Lower leg skin (tissue), 4 donors: ENCODE measurements around the gene SLC8A2. TPM values are rescaled to one million over a fixed set of nuclear protein-coding genes. Genes with fewer than 3 reads are reported as not detected.

Experiments
- DNase-seq, 2 donors: peaks; one replicate each; pipeline ENCODE4 v3.0.0-alpha.2; 2019; ENCODE audit warnings: low spot score in 2 of 2
- H3K4me3 ChIP-seq: fragments of 200-600 bp; sonication (generic); 2 replicates; pipeline ENCODE4 v1.5.1; 2017; ENCODE audit warnings: mild to moderate bottlenecking, low read depth; ENCODE audit not compliant: poor library complexity, severe bottlenecking
- POLR2A ChIP-seq, 2 donors: fragments of 450-650 bp; IDR thresholded peaks; one replicate each; pipeline ENCODE4 v1.6.1; 2016 to 2017; ENCODE audit warnings: antibody characterized with exemption in 2 of 2, mild to moderate bottlenecking in 1 of 2, moderate library complexity in 1 of 2
- WGBS, 2 donors: methylation state at CpG; one replicate each; pipeline ENCODE4 v1.1.5; 2018; 5-methylcytosine and 5-hydroxymethylcytosine counted together
- intact Hi-C: fragments of 100-400 bp; cut with DNase I; formaldehyde crosslinking; loops from one replicate; pipeline ENCODE4 v1.15.0; 2023; ENCODE audit warnings: low total_unique reads
- total RNA-seq, 4 donors: library from RNA; depleted of rRNA; stranded (reverse); fragments of >200 nt; gene quantifications; one replicate each; pipeline ENCODE4 v1.1.0, GENCODE V29; 2016
- TF ChIP-seq, protein P1 (sequence below), 3 donors: fragments of 450-650 bp; IDR thresholded peaks; one replicate each; pipeline ENCODE4 v1.5.1; 2016; ENCODE audit warnings: antibody characterized with exemption in 3 of 3, mild to moderate bottlenecking in 3 of 3, moderate library complexity in 2 of 3

SLC8A2 gene
- total RNA-seq, 4 donors from 2014 or later, result 0.38 to 2.3 (median 1.6) TPM; not detected in 1

DNA sequence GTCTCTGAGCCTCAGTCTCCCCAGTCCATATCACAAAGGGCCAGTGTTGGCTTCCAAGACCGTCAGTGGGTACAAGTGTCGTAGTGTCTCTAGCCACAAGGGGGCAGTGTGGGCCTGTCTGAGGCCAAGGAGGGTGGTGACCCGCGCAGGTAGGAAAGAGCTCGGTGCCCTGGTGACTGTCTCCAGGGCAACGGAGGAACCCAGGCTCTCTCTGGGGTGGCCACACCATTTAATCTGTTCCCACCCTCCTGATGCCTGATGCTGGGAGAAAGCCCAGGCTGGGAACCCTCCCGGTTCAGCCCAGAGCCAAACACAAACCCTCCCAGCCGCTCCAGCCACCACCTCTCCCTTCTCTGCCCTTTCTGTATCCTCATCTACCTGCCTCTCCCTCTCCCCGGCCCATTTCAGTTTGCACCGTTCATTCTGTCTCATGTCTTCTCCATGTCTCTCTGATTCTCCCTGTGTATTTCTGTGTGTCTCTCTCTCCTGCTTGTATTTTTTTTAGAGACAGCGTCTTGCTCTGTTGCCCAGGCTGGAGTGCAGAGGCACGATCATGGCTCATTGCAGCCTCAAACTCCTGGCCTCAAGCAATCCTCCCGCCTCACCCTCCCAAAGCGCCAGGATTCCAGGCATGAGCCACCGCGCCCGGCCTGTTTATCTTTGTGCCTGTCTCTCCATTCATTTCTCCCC, 34.8 kb downstream of the SLC8A2 start:
- TF ChIP-seq POLR2A (IDR thresholded peaks at IDR 0.05), result no peak
- TF ChIP-seq, protein P1, sequence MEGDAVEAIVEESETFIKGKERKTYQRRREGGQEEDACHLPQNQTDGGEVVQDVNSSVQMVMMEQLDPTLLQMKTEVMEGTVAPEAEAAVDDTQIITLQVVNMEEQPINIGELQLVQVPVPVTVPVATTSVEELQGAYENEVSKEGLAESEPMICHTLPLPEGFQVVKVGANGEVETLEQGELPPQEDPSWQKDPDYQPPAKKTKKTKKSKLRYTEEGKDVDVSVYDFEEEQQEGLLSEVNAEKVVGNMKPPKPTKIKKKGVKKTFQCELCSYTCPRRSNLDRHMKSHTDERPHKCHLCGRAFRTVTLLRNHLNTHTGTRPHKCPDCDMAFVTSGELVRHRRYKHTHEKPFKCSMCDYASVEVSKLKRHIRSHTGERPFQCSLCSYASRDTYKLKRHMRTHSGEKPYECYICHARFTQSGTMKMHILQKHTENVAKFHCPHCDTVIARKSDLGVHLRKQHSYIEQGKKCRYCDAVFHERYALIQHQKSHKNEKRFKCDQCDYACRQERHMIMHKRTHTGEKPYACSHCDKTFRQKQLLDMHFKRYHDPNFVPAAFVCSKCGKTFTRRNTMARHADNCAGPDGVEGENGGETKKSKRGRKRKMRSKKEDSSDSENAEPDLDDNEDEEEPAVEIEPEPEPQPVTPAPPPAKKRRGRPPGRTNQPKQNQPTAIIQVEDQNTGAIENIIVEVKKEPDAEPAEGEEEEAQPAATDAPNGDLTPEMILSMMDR (IDR thresholded peaks at IDR 0.05), result peak in 1 of 3 donors; percentile 92
- H3K4me3 ChIP-seq, result no peak overlapping the region
- WGBS, 2 donors, result 33 to 35% methylated on average over 15 to 17 of the region's 17 CpGs
- intact Hi-C loops, result loop anchor here (5.0 kb wide), 1 partner anchor 260 kb away; no protein-coding TSS in a partner anchor
- DNase-seq, result peak; percentile 69 to 95

DNA sequence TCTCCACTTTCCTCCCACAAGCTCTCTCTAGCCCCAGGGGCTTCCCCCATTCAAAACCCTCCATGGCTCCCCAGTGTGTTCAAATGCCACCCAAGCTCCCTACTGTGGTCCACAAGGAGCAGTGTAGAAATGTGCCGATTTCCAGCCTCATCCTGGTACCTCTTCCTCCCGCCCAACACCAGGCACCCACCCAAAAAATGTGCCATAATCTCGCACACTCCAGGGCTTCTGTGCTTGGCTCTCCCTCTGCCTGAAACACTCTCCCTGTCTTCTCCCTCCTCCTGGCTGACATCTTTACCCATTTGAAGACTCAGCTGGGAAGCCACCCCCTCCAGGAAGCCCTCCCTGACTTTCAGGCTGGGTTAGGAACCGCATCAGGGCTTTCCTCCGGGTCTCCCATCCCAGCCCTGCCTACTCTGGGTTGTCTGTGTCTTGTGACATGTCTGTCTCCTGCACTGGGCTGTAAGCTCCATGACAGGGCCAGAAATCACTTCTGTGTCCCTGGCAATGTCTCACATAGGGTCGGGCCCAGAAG, 35.7 kb downstream of the SLC8A2 start:
- no peak for DNase-seq
- no peak overlapping the region for H3K4me3 ChIP-seq
- WGBS, 2 donors, result 74 to 75% methylated on average over 6 of the region's 6 CpGs
- no peak for TF ChIP-seq POLR2A (IDR thresholded peaks at IDR 0.05)
- TF ChIP-seq, protein P1 (IDR thresholded peaks at IDR 0.05), result no peak
- intact Hi-C loops, result loop anchor here (5.0 kb wide), 1 partner anchor 261 kb away; no protein-coding TSS in a partner anchor

DNA sequence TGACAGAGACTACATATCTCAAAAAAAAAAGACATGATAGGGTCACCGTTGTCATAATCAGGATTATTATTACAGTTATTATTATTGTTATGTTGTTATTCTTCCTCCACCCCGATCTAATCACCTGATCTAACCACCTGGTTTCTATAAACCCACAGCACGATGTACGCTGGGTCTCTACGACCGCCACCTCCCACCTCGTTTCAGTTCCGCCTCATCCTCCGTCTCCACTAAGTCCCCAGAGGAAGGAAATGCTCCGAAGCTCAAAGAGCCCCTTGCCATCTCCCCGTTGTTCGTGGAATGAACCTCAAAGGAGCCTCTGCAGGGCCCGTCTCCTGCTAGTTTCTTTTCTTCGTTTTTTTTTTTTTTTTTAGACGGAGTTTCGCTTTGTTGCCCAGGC, 36.5 kb downstream of the SLC8A2 start:
- WGBS, 2 donors, result 49 to 64% methylated on average over 16 of the region's 16 CpGs
- H3K4me3 ChIP-seq, result no peak overlapping the region
- intact Hi-C loops, result loop anchor here (5.0 kb wide), 1 partner anchor 262 kb away; no protein-coding TSS in a partner anchor
- TF ChIP-seq, protein P1 (IDR thresholded peaks at IDR 0.05), result no peak
- TF ChIP-seq POLR2A (IDR thresholded peaks at IDR 0.05), result no peak
- DNase-seq, result no peak

DNA sequence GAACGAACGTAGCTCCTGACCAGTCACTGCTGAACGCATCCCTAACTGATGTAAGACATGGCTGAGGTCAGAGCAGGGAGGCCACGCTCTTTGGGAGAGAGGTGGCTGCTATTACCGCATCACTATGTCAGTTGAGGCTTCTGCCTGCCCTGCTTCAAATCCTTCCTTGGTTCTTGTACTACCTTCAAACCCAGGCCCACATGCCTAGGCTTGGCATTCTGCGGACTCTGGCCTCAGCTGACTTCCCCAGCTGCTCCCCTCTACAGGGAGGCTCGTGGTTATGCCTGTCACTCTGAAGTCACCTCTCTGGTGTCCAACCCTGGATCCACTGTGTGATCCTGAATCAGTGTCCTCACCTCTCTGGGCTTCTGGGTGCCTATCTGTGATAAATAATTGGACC, 37.6 kb downstream of the SLC8A2 start:
- TF ChIP-seq POLR2A (IDR thresholded peaks at IDR 0.05), result no peak
- TF ChIP-seq, protein P1 (IDR thresholded peaks at IDR 0.05), result no peak
- H3K4me3 ChIP-seq, result no peak overlapping the region
- intact Hi-C loops, result no loop called here
- no peak for DNase-seq
- WGBS, 2 donors, result 67 to 82% methylated on average over 7 of the region's 7 CpGs

DNA sequence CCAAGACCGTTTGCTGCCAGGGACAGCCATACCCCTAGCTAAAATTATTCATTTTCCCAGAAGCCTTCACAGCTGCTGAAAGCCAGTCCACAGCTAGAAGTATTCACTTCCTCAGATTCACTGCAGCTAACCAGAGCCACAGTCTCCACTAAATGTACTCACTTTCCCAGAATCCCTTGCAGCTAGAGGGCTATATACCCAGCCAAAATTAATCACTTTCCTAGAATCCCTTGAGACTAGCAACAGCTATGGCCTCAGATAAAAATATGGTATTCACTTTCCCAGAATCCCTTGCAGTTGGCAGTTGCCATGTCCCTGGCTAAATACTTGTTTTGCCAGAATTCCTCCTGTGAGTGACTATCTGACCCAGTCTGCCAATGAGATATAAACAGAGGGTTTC, 38.6 kb downstream of the SLC8A2 start:
- H3K4me3 ChIP-seq, result no peak overlapping the region
- DNase-seq, result no peak
- WGBS, 2 donors, result 35 to 57% methylated on average over 1 of the region's 1 CpG
- intact Hi-C loops, result no loop called here
- no peak for TF ChIP-seq POLR2A (IDR thresholded peaks at IDR 0.05)
- TF ChIP-seq, protein P1 (IDR thresholded peaks at IDR 0.05), result no peak
